ENCODE measurements around the gene SLC25A24.
"Not testable (repeated sequence)": the region's sequence is repeated elsewhere in the genome, so short reads cannot be mapped to it uniquely, and the experiment has no call there.

Gene SLC25A24

GRCh38 chr1:108158893-108159453, 41.2 kb downstream of the SLC25A24 start:
- no peak for DNase-seq
- in situ Hi-C loops (cut with HindIII; ENCODE audit: low pct_ligation_motif_present, low sequenced_read_pairs) = no loop called here
- Histone ChIP-seq H3K36me3 (replicated peaks) (peaks cover 6% of the 10 kb centered on the region), H3K27me3 (replicated peaks) (no peaks in the 10 kb centered on the region), H3K27ac (no peak overlapping the region), H3K4me3 (ENCODE audit: low read depth, low read length) (no peak overlapping the region)
- TF ChIP-seq CTCF (IDR thresholded peaks at IDR 0.05; ENCODE audit: low read depth, low read length, missing control alignments) = no peak

GRCh38 chr1:108154314-108154713, 45.8 kb downstream of the SLC25A24 start:
- DNase-seq = no peak
- TF ChIP-seq CTCF (IDR thresholded peaks at IDR 0.05; ENCODE audit: low read depth, low read length, missing control alignments) = no peak
- peaks cover 8% of the 10 kb centered on the region for H3K36me3 ChIP-seq (replicated peaks)
- in situ Hi-C loops (cut with HindIII; ENCODE audit: low pct_ligation_motif_present, low sequenced_read_pairs) = no loop called here
- no peak overlapping the region for H3K4me3 ChIP-seq (ENCODE audit: low read depth, low read length)
- no peak overlapping the region for H3K27ac ChIP-seq
- no peaks in the 10 kb centered on the region for H3K27me3 ChIP-seq (replicated peaks)

GRCh38 chr1:108152782-108153222, 47.3 kb downstream of the SLC25A24 start:
- no peak for DNase-seq
- no peak for TF ChIP-seq CTCF (IDR thresholded peaks at IDR 0.05; ENCODE audit: low read depth, low read length, missing control alignments)
- Histone ChIP-seq H3K27me3 (replicated peaks) (no peaks in the 10 kb centered on the region), H3K36me3 (replicated peaks) (peaks cover 17% of the 10 kb centered on the region), H3K27ac (no peak overlapping the region), H3K4me3 (ENCODE audit: low read depth, low read length) (no peak overlapping the region)
- in situ Hi-C loops (cut with HindIII; ENCODE audit: low pct_ligation_motif_present, low sequenced_read_pairs) = no loop called here

- DNase-seq = no peak
- H3K4me3 ChIP-seq (ENCODE audit: low read depth, low read length) = no peak overlapping the region
- no peak for TF ChIP-seq CTCF (IDR thresholded peaks at IDR 0.05; ENCODE audit: low read depth, low read length, missing control alignments)
- in situ Hi-C loops (cut with HindIII; ENCODE audit: low pct_ligation_motif_present, low sequenced_read_pairs) = no loop called here
- no peaks in the 10 kb centered on the region for H3K27me3 ChIP-seq (replicated peaks)
- peaks cover 20% of the 10 kb centered on the region for H3K36me3 ChIP-seq (replicated peaks)
- no peak overlapping the region for H3K27ac ChIP-seq
Observed at GRCh38 chr1:108151548-108151947, 48.6 kb downstream of the SLC25A24 start.

- DNase-seq = peak; percentile 29
- TF ChIP-seq CTCF (IDR thresholded peaks at IDR 0.05; ENCODE audit: low read depth, low read length, missing control alignments) = no peak
- in situ Hi-C loops (cut with HindIII; ENCODE audit: low pct_ligation_motif_present, low sequenced_read_pairs) = loop anchor here (25.0 kb wide), 1 partner anchor 363 kb away; no protein-coding TSS in a partner anchor
- Histone ChIP-seq H3K36me3 (replicated peaks) (peaks cover 25% of the 10 kb centered on the region), H3K4me3 (ENCODE audit: low read depth, low read length) (no peak overlapping the region), H3K27me3 (replicated peaks) (no peaks in the 10 kb centered on the region), H3K27ac (peak overlapping the region; percentile 45)
Observed at GRCh38 chr1:108149796-108150467, 50.2 kb downstream of the SLC25A24 start.

GRCh38 chr1:108144569-108144968, 55.6 kb downstream of the SLC25A24 start:
- not testable (repeated sequence) for H3K27me3 ChIP-seq (replicated peaks)
- in situ Hi-C loops (cut with HindIII; ENCODE audit: low pct_ligation_motif_present, low sequenced_read_pairs) = loop anchor here (25.0 kb wide), 1 partner anchor 357 kb away; no protein-coding TSS in a partner anchor
- H3K36me3 ChIP-seq (replicated peaks) = peaks cover 18% of the 10 kb centered on the region

More at GRCh38 chr1:108144569-108144968, 55.6 kb downstream of the SLC25A24 start:
- DNase-seq; H3K27ac ChIP-seq; H3K4me3 ChIP-seq (ENCODE audit: low read depth, low read length): not testable (repeated sequence)
